ENCODE measurements around the gene RELL2. TPM values are rescaled to one million over a fixed set of nuclear protein-coding genes. Genes with fewer than 3 reads are reported as not detected.
A peak's percentile ranks its signal among the peaks of the same experiment; 100 is the strongest.

The RELL2 gene
- total RNA-seq: 6.1 TPM
- long read RNA-seq, transcript RELL2-201 (7 exons, 2,520 nt): minor isoform, 5 of 26 reads
- long read RNA-seq, transcript RELL2-202 (8 exons, 2,154 nt): minor isoform, 5 of 26 reads
- long read RNA-seq, transcript RELL2-204 (6 exons, 2,461 nt): major isoform, 6 of 26 reads
- long read RNA-seq, partial matches to known transcripts: 3 of 26 reads
- long read RNA-seq, other reads (novel, unspliced or antisense): 7 of 26 reads

- peaks cover 4% of the 10 kb centered on the region for H3K36me3 ChIP-seq
- peak; percentile 97 for ATAC-seq
Measured at GRCh38 chr5:141636413-141637122, at the start of gene RELL2, which contains the start of gene HDAC3. TSS of gene RELL2 (plus strand) at chr5:141636997. CDS start at chr5:141638226, 1,229 bp downstream. TSS of gene HDAC3 (minus strand) at chr5:141636849. CDS start at chr5:141636790, 59 bp downstream.

GRCh38 chr5:141590127-141590526 lies 46.7 kb upstream of the RELL2 start:
- peaks cover 6% of the 10 kb centered on the region for H3K4me1 ChIP-seq
- no peaks in the 10 kb centered on the region for H3K9me3 ChIP-seq
- H3K27me3 ChIP-seq: no peaks in the 10 kb centered on the region
- DNase-seq (no peak), ATAC-seq (peak; percentile 54)
- H3K36me3 ChIP-seq: peaks cover 35% of the 10 kb centered on the region
- intact Hi-C loops (cut with DNase I): no loop called here
- no peak overlapping the region for H3K27ac ChIP-seq
- H3K4me3 ChIP-seq: no peak overlapping the region
- no peak for TF ChIP-seq CTCF (IDR thresholded peaks at IDR 0.05)

More at GRCh38 chr5:141636413-141637122, at the start of gene RELL2, which contains the start of gene HDAC3:
- H3K27me3 ChIP-seq: no peaks in the 10 kb centered on the region
- peak within 1 kb of the TSS; percentile 70 for H3K4me3 ChIP-seq
- peak within 1 kb of the TSS; percentile 66 for H3K27ac ChIP-seq
- no peak for TF ChIP-seq CTCF (IDR thresholded peaks at IDR 0.05)
- H3K9me3 ChIP-seq: no peaks in the 10 kb centered on the region
- intact Hi-C loops (cut with DNase I): no loop called here
- H3K4me1 ChIP-seq: peaks cover 20% of the 10 kb centered on the region
- DNase-seq: peak; percentile 97

- intact Hi-C loops (cut with DNase I): no loop called here
- no peaks in the 10 kb centered on the region for H3K9me3 ChIP-seq
- DNase-seq (no peak), ATAC-seq (no peak)
- peaks cover 31% of the 10 kb centered on the region for H3K4me1 ChIP-seq
- no peak overlapping the region for H3K4me3 ChIP-seq
- H3K36me3 ChIP-seq: peaks cover 16% of the 10 kb centered on the region
- H3K27me3 ChIP-seq: no peaks in the 10 kb centered on the region
- H3K27ac ChIP-seq: no peak overlapping the region
- no peak for TF ChIP-seq CTCF (IDR thresholded peaks at IDR 0.05)
Measured at GRCh38 chr5:141596867-141597266, 39.9 kb upstream of the RELL2 start.

GRCh38 chr5:141597394-141597793 lies 39.4 kb upstream of the RELL2 start:
- TF ChIP-seq CTCF (IDR thresholded peaks at IDR 0.05): no peak
- DNase-seq (no peak), ATAC-seq (peak; percentile 13)
- H3K36me3 ChIP-seq: peaks cover 16% of the 10 kb centered on the region
- H3K4me3 ChIP-seq: no peak overlapping the region
- H3K4me1 ChIP-seq: peaks cover 32% of the 10 kb centered on the region
- H3K9me3 ChIP-seq: no peaks in the 10 kb centered on the region
- no peak overlapping the region for H3K27ac ChIP-seq
- H3K27me3 ChIP-seq: no peaks in the 10 kb centered on the region
- intact Hi-C loops (cut with DNase I): no loop called here

- H3K4me1 ChIP-seq: peaks cover 33% of the 10 kb centered on the region
- no peak overlapping the region for H3K27ac ChIP-seq
Measured at GRCh38 chr5:141597814-141598213, 39.0 kb upstream of the RELL2 start.

More at GRCh38 chr5:141597814-141598213, 39.0 kb upstream of the RELL2 start:
- Histone ChIP-seq H3K27me3 (no peaks in the 10 kb centered on the region), H3K9me3 (no peaks in the 10 kb centered on the region), H3K36me3 (peaks cover 16% of the 10 kb centered on the region), H3K4me3 (no peak overlapping the region)
- TF ChIP-seq CTCF (IDR thresholded peaks at IDR 0.05): no peak
- ATAC-seq (no peak), DNase-seq (no peak)
- intact Hi-C loops (cut with DNase I): no loop called here
